Astrocyte (in vitro differentiated cells and primary cell): ENCODE data around the gene GPBP1.

ENCODE experiments used
- EZH2 ChIP-seq: IDR thresholded peaks from 2 replicates; pipeline ENCODE4 v1.6.1; 2012; ENCODE audit warnings: mild to moderate bottlenecking, low read length, inconsistent platforms; ENCODE audit not compliant: insufficient read depth
- TF ChIP-seq, protein P1 (sequence below): IDR thresholded peaks from 2 replicates; pipeline ENCODE4 v1.5.1; 2011; ENCODE audit warnings: low read depth, mild to moderate bottlenecking, inconsistent platforms, low read length, moderate library complexity; ENCODE audit not compliant: insufficient read depth

- no peak for TF ChIP-seq EZH2
- TF ChIP-seq, protein P1, sequence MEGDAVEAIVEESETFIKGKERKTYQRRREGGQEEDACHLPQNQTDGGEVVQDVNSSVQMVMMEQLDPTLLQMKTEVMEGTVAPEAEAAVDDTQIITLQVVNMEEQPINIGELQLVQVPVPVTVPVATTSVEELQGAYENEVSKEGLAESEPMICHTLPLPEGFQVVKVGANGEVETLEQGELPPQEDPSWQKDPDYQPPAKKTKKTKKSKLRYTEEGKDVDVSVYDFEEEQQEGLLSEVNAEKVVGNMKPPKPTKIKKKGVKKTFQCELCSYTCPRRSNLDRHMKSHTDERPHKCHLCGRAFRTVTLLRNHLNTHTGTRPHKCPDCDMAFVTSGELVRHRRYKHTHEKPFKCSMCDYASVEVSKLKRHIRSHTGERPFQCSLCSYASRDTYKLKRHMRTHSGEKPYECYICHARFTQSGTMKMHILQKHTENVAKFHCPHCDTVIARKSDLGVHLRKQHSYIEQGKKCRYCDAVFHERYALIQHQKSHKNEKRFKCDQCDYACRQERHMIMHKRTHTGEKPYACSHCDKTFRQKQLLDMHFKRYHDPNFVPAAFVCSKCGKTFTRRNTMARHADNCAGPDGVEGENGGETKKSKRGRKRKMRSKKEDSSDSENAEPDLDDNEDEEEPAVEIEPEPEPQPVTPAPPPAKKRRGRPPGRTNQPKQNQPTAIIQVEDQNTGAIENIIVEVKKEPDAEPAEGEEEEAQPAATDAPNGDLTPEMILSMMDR, result no peak
These were observed 40.3 kb upstream of the GPBP1 start for GRCh38 chr5:57133574-57133973.
